GM21528 (cell line): Measurements from ENCODE around the gene TBC1D22A.

Experiments
- ATAC-seq: cut with Tn5 transposase; IDR thresholded peaks from one replicate; pipeline ENCODE4 v1.9.1; 2021; ENCODE audit warnings: mild to moderate bottlenecking, moderate library complexity; ENCODE audit not compliant: unreplicated experiment, low FRiP score

Gene TBC1D22A

GRCh38 chr22:47187176-47187957, 424.9 kb downstream of the TBC1D22A start:
- no peak for ATAC-seq

GRCh38 chr22:47188261-47189055, 426.0 kb downstream of the TBC1D22A start:
- ATAC-seq = no peak

- no peak for ATAC-seq
Measured at GRCh38 chr22:47189056-47189916, 426.8 kb downstream of the TBC1D22A start.

DNA sequence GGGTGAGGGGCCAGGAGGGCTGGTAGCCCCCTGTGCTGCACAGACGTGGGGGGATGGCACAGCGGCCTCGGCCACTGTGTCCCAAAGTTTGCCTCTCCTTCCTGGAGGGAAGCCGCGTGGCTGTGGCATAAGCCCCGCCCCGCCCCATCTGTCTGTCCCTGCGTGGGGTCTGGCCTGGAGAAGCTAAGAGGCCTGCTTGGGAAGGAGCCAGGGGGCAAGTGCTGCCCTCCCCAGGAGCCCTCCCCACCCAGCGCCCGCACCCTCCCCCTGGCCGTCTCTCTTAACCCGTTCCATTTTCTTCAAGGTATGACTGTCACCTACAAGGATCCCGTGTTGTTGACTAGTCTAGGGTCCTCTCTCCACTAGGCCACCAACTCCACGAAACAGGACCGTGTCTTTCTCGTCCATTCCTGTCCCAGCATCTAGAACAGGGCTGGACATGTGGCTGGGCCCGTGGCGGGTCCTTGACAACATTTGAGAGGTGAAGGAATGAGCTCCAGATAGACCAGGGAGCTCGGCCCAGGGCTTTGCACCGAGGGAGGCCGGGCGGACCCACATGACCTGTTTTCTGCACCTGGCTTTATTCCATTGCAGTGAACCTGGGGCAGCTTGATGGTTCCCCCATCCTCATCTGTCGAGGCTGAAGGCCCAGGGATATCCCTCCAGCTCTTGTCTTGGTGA, 428.0 kb downstream of the TBC1D22A start:
- ATAC-seq = no peak

- ATAC-seq = no peak
Measured at GRCh38 chr22:47190957-47191670, 428.7 kb downstream of the TBC1D22A start.

DNA sequence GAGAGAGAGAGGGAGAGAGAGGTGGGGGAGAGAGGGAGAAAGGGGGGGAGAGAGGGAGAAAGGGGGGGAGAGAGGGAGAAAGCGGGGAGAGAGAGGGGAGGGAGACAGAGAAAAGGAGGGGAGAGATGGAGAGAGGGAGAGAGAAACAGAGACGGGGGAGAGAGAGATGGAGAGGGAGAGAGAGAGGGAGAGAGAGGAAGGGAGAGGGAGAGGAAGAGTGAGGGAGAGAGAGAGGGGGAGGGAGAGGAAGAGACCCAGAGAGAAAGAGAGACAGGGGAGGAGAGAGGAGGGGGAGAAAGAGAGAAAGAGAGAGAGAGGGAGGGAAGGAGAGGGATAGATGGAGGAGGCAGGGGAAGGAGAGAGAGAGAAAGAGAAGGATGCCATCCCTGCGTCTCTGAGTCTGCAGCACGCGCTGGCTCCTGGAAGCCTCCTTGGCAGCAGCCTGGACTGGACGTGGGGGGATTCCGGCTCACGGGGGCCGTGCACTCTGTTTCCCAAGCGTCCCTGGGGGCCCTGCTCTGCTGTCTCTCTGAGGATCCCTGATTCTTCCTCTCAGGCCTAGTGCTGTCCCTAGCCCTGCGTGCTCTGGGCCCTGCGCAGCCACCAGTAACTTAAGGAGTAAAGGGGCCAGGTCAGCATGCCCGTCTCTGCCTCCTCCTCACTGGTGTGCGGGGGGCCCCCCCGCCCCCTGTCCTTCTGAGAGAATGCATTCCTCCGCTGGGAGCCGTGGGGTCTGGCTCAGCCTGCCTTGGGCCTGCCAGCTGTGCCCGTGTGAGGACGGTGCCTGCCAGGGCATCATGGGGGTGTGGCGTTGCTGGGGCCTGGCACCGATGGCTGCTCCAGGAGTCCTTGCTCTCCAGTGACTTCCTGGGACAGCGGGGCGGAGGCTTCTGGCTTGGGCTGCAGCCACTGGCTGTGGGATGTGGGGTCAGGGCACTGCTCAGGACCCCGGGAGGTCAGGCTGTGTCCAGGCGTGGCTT, 429.5 kb downstream of the TBC1D22A start:
- no peak for ATAC-seq

- ATAC-seq = no peak
Measured at GRCh38 chr22:47192651-47193437, 430.4 kb downstream of the TBC1D22A start.

DNA sequence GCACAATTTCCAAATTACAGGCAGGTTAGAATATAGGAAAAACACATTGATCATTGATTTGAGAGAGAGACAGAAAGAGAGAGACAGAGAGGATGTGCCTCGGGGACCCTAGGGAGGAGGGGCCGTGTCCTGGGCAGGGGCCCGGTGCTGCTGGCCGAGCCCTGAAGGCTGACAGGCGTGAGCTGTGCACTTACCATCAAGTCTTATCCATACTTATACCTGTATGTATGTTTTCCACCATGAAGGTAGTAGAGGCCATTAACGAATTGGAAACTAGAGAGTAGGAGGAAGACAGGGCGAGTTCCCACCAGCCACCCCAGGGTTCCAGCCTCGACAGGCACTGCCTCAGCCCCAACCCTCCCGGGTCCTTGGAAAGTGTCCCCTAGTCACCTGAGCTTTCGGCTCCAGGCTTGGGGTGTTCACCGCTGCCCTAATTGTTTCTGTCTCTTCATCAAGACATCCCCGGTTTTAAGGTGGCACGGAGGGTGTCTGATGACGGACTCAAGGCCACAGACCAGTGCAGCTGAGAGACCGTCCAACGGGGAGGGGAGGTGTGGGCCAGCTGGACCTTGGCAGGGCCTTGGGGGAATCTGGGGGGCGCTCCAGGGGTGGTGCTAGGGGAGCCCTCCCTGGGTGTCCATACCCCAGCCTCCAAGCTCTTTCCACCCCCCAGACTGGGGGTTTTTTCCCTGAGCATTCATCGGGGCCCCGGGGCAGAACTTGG, 431.3 kb downstream of the TBC1D22A start:
- no peak for ATAC-seq

DNA sequence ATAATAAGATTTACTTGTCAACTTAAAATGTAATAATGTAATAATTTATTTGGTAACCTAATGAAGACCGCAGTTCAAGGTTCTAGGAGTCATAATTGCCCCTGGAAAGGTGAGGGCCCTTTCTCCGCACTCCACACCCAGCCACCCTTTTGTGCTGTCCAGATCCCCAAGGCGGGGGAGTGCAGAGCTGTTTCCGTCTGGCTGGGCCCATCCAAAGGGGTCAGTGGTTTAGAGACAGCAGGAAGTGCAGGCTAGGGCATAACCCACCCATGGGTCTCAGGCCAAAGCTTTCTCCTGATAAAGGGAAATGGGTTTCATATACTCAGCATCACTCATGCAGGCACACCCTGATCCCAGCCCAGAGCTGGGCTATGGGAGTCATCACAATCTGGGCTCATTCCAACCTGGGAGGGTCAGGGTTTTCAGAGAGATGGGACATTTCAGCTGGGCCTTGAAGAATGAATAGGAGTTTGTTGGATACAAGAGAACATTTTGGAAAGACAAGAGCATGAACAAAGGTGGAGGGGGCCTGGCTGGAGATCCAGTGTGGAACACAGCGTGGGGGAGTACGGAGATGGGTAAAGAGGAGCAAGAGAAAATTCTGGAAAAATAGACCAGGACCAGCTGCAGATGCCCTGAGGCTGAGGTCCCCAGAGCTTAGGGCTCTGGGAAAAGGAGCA, 432.2 kb downstream of the TBC1D22A start:
- ATAC-seq = no peak

DNA sequence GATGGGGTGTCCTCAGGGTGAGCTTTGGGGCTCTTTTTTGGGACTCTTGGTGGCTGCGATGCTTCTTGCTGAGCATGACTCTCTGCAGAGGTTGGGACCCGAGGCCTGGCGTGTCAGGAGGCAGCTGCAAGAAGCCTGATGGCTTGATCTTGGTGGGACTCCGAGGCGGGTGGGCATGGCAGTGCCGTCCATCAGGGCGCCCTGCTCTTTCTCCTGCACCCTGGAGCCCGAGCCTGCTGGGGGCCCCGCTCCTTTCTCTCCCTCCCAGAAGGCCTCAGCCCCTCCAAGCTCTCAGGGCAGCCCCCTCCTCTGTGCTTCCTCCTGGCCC, 432.7 kb downstream of the TBC1D22A start:
- no peak for ATAC-seq

DNA sequence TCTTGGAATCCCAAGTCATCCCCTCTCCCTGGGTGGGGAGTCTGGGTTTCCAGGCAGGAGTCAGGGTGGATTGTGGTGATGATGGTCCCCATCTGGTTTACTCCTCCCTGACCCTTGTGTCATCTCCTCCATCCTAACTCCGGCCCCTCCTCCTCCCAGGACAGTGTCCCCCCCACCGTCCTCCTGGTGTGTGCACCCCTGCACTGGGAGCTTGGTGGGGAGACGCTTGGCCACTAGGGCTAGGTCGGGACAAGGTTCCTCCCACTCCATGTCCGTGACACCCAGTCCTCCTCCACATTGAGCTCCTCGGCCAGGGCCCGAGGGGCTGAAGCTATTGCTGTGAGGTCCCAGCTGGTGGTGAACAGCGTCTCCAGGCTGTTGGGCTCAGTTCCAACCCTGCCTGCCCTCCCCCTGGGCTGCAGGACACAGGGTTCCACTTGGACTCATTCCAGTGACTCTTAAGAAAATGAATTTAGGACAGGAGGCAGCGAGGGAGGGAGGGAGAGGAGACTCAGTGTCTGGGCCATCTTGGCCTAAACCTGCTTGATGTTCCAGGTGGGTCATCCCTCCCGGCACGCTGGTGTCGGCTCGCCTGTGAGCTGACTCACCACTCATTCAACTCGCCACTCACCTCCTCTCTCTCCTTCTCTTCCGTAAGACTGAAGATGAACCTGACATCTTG, 433.2 kb downstream of the TBC1D22A start:
- ATAC-seq = no peak

- no peak for ATAC-seq
Measured at GRCh38 chr22:47196166-47196849, 433.9 kb downstream of the TBC1D22A start.

DNA sequence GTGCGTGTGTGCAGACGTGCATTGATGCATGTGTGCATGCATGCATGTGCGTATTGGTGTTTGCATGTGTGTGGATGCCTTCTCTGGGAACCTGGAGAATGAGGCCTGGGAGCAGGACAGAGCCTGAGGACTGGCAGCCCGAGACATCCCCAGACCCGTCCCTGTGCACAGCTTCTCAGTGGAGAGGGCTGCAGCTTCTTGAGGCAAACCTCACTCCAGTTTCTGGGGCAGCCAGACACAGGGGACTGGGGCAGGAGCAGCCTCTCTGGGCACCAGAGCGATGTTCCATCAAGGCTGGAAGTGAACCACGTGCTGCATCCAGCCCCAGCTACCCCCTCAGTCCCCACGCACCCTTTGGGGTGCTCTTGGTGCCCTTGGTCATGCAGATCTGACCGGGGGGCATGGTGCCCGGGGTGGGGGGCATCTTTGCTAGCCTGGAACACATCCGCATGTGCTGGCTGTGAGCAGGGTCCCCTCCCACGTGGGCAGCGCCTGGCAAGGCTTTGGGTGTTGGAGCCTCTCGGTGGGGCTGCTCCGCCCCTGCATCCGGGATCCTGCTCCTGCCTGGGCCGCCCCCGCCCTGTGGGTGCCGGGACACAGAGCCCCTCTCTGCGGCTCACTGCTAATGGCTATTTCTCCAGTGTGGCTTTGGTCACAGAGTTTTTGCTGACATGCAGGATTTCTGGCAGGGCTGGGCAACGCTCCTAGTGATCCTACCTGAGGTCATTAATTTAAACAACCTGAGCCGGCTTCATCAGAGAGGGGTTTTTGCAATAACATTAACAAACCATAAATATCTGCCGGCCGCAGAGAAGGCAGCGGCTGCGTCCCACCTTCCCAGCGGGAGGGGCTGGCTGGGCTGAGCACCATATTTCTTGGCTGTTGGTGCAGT, 434.7 kb downstream of the TBC1D22A start:
- ATAC-seq = no peak

DNA sequence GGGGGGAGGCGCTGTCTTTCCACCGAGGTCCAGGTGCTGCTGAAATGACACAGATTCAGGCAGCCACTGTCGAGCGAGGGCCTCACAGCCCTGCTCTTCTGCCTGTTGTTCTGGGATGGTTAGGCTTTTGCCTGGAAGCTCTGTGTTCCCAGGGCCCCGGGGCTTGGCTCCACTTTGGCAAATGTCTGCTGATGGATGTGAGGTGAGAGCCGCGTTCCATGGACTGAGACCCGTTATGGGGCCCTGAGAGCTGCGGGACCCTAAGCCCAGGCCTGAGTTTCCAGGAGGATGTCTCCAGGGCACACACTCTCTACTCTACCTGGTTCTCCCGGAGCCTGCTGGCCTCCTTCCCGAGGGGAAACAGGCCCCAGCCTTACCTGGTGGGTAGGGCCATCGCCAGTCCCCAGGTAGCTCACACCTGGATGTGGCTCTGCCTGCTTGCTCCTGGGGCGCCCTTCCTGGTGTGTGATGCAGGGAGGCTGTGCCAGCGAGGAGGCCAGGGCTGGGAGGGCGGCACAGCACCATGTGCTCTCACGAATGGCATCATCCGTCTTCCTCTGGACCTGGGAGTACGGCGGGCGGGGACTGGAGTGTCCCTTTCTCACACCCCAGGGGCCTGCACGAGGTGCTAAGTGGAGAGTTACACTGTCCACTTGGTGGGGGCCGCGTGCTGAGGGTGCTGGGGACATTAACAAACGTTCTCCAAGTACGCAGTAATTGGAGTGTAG, 435.5 kb downstream of the TBC1D22A start:
- ATAC-seq = no peak
